Measurements from ENCODE around the gene EFHB.

DNA sequence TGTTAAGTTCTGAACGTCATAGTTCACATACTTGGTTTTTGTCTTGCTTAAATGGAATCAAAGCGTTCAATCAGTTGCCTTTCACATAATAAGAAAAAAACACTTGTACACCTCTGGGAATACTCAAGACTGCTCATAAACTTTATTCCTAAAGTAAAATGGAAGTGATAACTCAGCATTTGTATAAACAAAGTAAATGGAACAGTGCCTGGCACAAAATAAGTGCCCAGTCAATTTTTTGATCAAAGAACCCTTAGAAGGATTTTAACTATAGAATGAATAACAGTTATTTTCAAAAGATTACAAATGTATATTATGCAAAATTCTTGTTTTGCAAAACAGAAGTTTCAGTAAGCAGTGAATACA, 14.2 kb upstream of the EFHB start:
- TF ChIP-seq, protein P1, sequence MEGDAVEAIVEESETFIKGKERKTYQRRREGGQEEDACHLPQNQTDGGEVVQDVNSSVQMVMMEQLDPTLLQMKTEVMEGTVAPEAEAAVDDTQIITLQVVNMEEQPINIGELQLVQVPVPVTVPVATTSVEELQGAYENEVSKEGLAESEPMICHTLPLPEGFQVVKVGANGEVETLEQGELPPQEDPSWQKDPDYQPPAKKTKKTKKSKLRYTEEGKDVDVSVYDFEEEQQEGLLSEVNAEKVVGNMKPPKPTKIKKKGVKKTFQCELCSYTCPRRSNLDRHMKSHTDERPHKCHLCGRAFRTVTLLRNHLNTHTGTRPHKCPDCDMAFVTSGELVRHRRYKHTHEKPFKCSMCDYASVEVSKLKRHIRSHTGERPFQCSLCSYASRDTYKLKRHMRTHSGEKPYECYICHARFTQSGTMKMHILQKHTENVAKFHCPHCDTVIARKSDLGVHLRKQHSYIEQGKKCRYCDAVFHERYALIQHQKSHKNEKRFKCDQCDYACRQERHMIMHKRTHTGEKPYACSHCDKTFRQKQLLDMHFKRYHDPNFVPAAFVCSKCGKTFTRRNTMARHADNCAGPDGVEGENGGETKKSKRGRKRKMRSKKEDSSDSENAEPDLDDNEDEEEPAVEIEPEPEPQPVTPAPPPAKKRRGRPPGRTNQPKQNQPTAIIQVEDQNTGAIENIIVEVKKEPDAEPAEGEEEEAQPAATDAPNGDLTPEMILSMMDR (conservative IDR thresholded peaks at IDR 0.05; ENCODE audit: low read depth, low read length) = no peak
- no peak for TF ChIP-seq EZH2phosphoT487 (IDR thresholded peaks at IDR 0.05; ENCODE audit: borderline replicate concordance, low read length)

All from PC-3 (cell line).